ENCODE measurements around the gene BTK.

GRCh38 chrX:101385026-101385684, 836 bp downstream of the BTK start:
- TF ChIP-seq, protein P1, sequence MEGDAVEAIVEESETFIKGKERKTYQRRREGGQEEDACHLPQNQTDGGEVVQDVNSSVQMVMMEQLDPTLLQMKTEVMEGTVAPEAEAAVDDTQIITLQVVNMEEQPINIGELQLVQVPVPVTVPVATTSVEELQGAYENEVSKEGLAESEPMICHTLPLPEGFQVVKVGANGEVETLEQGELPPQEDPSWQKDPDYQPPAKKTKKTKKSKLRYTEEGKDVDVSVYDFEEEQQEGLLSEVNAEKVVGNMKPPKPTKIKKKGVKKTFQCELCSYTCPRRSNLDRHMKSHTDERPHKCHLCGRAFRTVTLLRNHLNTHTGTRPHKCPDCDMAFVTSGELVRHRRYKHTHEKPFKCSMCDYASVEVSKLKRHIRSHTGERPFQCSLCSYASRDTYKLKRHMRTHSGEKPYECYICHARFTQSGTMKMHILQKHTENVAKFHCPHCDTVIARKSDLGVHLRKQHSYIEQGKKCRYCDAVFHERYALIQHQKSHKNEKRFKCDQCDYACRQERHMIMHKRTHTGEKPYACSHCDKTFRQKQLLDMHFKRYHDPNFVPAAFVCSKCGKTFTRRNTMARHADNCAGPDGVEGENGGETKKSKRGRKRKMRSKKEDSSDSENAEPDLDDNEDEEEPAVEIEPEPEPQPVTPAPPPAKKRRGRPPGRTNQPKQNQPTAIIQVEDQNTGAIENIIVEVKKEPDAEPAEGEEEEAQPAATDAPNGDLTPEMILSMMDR (IDR thresholded peaks at IDR 0.05): no peak
- no peak for TF ChIP-seq ZFX (IDR thresholded peaks at IDR 0.05; ENCODE audit: borderline replicate concordance)
